Activated naive CD4-positive, alpha-beta T cell treated with anti-CD3 and anti-CD28 coated beads for 36 hours (primary cell): ENCODE data around the gene GRIA4. TPM values are rescaled to one million over a fixed set of nuclear protein-coding genes. Genes with fewer than 3 reads are reported as not detected.
"Not testable (repeated sequence)": the region's sequence is repeated elsewhere in the genome, so short reads cannot be mapped to it uniquely, and the experiment has no call there.

Experiments used
- CTCF ChIA-PET: fragments of 350-600 bp; sonication (Branson Sonifier 250); formaldehyde crosslinking; loops from one replicate; lab custom pipeline; 2021; ENCODE audit warnings: antibody characterized with exemption; lab: Charles Lee
- DNase-seq: peaks from one replicate; pipeline ENCODE4 v3.0.0-alpha.2; 2020
- H3K27ac Mint-ChIP-seq: one replicate; pipeline ENCODE4 v1.8.0; 2021; ENCODE audit warnings: mild to moderate bottlenecking, mixed read lengths
- H3K27me3 Mint-ChIP-seq: one replicate; pipeline ENCODE4 v1.8.0; 2021; ENCODE audit warnings: low read depth, mixed read lengths
- H3K36me3 Mint-ChIP-seq: one replicate; pipeline ENCODE4 v1.8.0; 2021; ENCODE audit warnings: low read depth, mixed read lengths
- H3K4me1 Mint-ChIP-seq: one replicate; pipeline ENCODE4 v1.8.0; 2021; ENCODE audit warnings: low read depth, mixed read lengths
- H3K4me3 Mint-ChIP-seq: one replicate; pipeline ENCODE4 v1.8.0; 2021; ENCODE audit warnings: mild to moderate bottlenecking, moderate library complexity, mixed read lengths
- H3K9me3 Mint-ChIP-seq: one replicate; pipeline ENCODE4 v1.8.0; 2021; ENCODE audit warnings: mixed read lengths
- intact Hi-C: fragments of 100-400 bp; cut with micrococcal nuclease; formaldehyde crosslinking; loops from one replicate; pipeline ENCODE4 v1.15.1; 2023
- total RNA-seq, 2 experiments: library from RNA; stranded (reverse); gene quantifications; one replicate each; pipeline ENCODE4 v1.2.3, GENCODE V29; 2021

The GRIA4 gene
- total RNA-seq, 2 experiments from 2014 or later = not detected

DNA sequence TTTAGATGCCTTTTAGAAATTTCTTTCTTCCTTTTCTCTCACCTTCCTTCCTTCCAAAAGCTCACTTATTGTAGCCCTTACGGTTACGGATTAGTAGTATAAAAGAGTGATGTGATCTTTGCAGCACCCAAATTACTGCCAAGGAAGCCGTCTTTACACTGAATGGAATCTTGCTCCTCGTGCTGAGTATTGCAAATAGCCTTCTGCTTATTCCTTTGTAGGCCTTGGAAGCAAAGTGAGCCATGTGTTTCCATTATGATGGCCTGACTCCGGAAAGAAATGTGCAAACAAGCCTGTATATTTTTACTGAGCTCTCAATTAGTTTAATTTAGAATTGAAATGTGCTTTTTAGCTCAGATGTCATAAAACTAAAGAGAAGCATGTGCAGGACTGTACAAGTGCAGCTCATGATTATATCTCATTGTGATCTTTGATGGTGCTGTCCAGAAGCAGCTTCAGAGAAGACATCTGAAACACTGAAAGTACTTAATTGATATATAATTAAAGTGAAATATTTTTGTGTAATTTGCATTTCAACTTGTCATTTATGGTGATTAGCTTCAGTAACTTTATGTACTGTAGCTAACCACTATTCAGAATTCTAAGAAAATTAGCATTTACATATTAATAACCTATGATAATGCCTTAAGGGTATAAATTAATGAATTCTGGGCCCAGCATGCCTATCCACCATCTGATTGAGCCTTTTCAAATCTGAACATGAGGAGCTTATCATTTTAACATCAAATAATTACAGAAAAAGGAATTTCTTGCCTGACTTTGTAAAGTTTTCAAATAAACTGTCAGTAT is 129.3 kb downstream of the GRIA4 start:
- H3K9me3 Mint-ChIP-seq = no peaks in the 10 kb centered on the region
- no peak overlapping the region for H3K4me3 Mint-ChIP-seq
- CTCF ChIA-PET = no interaction called here
- no peaks in the 10 kb centered on the region for H3K36me3 Mint-ChIP-seq
- H3K4me1 Mint-ChIP-seq = no peaks in the 10 kb centered on the region
- no peaks in the 10 kb centered on the region for H3K27me3 Mint-ChIP-seq
- DNase-seq = no peak
- H3K27ac Mint-ChIP-seq = no peak overlapping the region
- intact Hi-C loops = no loop called here

DNA sequence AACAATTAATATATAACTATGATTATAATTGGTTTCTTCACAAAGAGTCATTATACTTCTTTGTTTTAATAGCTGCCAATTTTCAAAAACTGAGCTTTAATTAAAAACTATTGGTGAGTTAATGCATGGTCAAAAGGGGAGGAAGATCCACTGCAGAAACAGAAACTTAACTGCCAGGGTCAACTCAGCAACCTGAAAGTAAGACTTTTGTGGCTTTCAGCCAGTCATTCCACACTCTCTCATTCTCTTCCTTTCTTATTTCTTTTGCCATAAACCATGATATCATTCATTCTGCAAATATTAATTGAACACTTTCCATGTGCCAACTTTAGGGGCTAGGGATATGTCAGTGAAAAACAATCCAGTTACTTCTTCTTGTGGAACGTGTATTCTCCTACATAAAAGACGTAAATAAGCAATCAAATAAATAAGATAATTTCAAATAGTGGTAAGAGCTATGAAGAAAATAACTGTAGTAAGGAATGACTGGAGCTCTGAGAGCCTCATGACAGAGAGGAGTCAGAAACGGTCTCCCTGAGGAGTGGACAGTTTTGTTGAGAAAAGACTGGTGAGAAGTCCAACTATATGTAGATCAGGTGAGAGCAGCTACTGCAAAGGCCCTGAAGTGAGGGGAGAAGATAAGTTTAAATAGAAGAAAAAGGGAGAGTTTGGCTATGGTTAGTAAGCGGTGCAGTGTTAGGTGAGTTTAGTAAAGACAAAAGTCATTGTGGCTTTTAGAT is 130.5 kb downstream of the GRIA4 start:
- CTCF ChIA-PET = no interaction called here
- H3K27me3 Mint-ChIP-seq = no peaks in the 10 kb centered on the region
- H3K36me3 Mint-ChIP-seq = no peaks in the 10 kb centered on the region
- intact Hi-C loops = no loop called here
- DNase-seq = no peak
- H3K27ac Mint-ChIP-seq = no peak overlapping the region
- no peaks in the 10 kb centered on the region for H3K4me1 Mint-ChIP-seq
- no peak overlapping the region for H3K4me3 Mint-ChIP-seq
- no peaks in the 10 kb centered on the region for H3K9me3 Mint-ChIP-seq

DNA sequence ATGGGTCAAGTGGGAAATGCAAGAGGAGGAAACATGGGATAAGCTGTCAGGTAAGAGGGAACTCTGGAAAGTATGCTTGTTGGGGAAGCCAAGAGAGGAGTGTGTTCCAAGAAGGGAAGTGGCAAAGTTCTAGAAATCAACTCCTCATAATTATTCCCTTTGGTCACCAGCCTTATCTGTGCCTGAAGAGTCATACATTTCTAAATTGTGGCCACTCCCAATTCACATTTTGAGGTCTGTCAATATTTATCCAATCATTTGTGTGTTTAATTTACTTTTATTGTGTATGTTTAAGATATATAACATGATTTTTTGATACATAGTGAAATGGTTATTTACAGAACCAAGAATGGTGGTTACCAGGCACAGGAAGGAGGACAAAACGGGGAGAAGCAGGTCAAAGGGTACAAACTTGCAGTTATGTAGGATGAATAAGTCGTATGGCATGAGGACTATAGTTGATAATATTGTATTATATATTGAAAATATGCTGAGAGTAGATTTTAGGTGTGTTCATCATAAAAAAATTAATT is 131.7 kb downstream of the GRIA4 start:
- no peaks in the 10 kb centered on the region for H3K4me1 Mint-ChIP-seq
- DNase-seq = no peak
- intact Hi-C loops = no loop called here

DNA sequence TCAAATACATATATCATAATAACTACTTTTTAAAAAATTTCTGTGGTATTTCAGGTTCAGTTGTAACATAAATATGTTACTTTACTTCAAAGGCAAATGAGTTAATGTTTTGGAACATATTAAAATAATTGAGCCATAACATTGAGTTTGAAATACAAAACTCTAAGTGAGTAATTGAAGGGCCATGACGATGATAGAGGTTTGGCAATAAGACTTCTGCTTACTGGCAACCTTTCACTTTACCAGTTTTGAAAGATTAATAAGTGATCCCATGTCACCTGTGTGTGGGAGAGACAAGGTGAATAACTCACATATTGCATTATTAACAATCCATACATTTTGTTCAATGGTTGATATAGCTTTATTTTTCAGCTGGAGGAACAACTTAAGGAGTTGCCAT is 144.4 kb downstream of the GRIA4 start:
- no peaks in the 10 kb centered on the region for H3K4me1 Mint-ChIP-seq
- no peaks in the 10 kb centered on the region for H3K27me3 Mint-ChIP-seq
- H3K4me3 Mint-ChIP-seq = no peak overlapping the region
- H3K36me3 Mint-ChIP-seq = no peaks in the 10 kb centered on the region
- CTCF ChIA-PET = no interaction called here
- intact Hi-C loops = no loop called here
- no peak overlapping the region for H3K27ac Mint-ChIP-seq
- DNase-seq = no peak
- H3K9me3 Mint-ChIP-seq = no peaks in the 10 kb centered on the region

More for the DNA sequence above, 131.7 kb downstream of the GRIA4 start:
- Mint-ChIP-seq H3K27me3 (no peaks in the 10 kb centered on the region), H3K9me3 (no peaks in the 10 kb centered on the region), H3K27ac (no peak overlapping the region), H3K4me3 (no peak overlapping the region), H3K36me3 (no peaks in the 10 kb centered on the region)
- CTCF ChIA-PET = no interaction called here

DNA sequence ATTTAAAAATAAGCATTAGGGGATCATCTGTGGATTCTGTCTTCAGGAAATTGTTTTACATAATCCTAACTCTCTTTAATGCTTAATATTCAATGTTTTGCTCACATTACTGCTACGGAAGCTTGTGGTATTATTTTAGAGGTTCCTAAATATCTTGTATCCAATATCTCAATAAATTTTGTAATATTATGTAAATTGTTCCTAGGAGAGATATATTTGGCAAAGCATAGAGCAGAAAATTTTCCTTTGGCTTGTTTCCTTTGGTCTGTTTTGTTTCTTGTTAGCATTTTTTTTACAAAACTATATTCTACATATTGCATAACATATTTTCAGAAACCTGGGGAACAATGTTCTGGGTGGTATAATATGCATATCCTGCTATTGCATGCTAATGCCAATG is 144.8 kb downstream of the GRIA4 start:
- no peak for DNase-seq
- H3K4me3 Mint-ChIP-seq = no peak overlapping the region
- CTCF ChIA-PET = no interaction called here
- H3K9me3 Mint-ChIP-seq = no peaks in the 10 kb centered on the region
- H3K36me3 Mint-ChIP-seq = no peaks in the 10 kb centered on the region
- no peaks in the 10 kb centered on the region for H3K4me1 Mint-ChIP-seq
- intact Hi-C loops = no loop called here
- H3K27ac Mint-ChIP-seq = no peak overlapping the region
- H3K27me3 Mint-ChIP-seq = no peaks in the 10 kb centered on the region

DNA sequence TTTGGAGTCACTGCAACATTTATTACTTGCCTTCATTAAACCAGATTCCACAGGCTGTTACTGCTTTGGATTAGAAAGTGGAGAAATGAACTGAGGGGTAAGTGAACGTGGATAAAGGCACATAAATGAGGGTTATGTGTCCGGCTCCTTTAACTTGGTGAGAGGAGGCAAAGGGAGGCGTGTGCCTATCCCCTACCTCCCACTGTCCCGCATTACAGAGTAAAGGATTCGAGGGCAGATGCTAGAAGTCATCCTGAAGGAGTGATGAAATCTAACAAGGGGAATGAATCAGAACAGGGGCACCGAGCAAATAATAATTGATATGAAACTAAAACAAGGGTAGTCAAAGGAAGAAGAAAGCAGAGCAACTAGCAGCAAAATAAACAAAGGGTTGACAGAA is 147.2 kb downstream of the GRIA4 start:
- no peak overlapping the region for H3K27ac Mint-ChIP-seq
- H3K4me3 Mint-ChIP-seq = no peak overlapping the region
- intact Hi-C loops = no loop called here
- no peaks in the 10 kb centered on the region for H3K4me1 Mint-ChIP-seq
- no peaks in the 10 kb centered on the region for H3K27me3 Mint-ChIP-seq
- H3K9me3 Mint-ChIP-seq = no peaks in the 10 kb centered on the region
- CTCF ChIA-PET = no interaction called here
- no peak for DNase-seq
- H3K36me3 Mint-ChIP-seq = no peaks in the 10 kb centered on the region

DNA sequence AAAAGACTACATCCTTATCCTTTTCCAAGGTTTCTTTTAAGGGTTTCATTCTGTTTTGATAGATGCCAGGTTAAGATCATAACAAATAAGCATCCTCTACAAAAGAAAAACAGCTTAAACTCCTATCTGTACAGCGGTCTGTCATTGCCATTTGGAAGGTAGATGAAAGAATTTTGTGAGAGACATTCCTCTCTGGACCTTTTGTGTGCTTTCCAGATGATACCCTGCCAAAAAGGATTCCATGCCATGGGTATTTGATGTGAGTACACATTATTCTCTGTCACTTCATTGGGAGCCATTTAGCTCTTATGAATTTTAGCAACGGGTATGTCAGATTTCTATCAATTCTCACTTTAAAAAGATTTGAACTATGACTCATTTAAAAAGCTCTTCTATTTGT is 153.7 kb downstream of the GRIA4 start:
- no peaks in the 10 kb centered on the region for H3K9me3 Mint-ChIP-seq
- CTCF ChIA-PET = no interaction called here
- H3K27ac Mint-ChIP-seq = no peak overlapping the region
- DNase-seq = no peak
- H3K4me3 Mint-ChIP-seq = no peak overlapping the region
- H3K36me3 Mint-ChIP-seq = no peaks in the 10 kb centered on the region
- no peaks in the 10 kb centered on the region for H3K27me3 Mint-ChIP-seq
- intact Hi-C loops = no loop called here
- no peaks in the 10 kb centered on the region for H3K4me1 Mint-ChIP-seq

DNA sequence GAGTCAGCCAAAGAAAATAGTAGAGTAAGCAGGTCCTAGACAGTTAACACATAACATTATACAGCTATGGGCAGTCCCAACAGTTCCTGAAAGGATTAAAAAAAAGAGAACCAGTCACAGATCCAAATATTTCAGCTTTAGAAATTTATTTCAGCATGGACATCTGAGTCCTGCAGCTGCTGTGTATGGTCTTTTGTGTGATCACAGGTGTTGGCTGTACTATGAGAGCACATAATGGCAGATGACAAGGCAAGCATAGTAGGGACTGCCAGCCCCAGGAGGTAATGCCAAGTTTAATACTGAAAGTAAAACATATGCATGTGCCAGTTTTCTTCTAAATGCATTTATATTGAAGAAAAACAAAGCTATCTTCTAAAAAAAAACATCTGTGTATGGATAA is 158.1 kb downstream of the GRIA4 start:
- intact Hi-C loops = no loop called here
- Mint-ChIP-seq H3K36me3 (no peaks in the 10 kb centered on the region), H3K4me3 (no peak overlapping the region), H3K27me3 (peaks cover 7% of the 10 kb centered on the region), H3K27ac (no peak overlapping the region), H3K9me3 (no peaks in the 10 kb centered on the region), H3K4me1 (no peaks in the 10 kb centered on the region)
- CTCF ChIA-PET = no interaction called here
- no peak for DNase-seq

DNA sequence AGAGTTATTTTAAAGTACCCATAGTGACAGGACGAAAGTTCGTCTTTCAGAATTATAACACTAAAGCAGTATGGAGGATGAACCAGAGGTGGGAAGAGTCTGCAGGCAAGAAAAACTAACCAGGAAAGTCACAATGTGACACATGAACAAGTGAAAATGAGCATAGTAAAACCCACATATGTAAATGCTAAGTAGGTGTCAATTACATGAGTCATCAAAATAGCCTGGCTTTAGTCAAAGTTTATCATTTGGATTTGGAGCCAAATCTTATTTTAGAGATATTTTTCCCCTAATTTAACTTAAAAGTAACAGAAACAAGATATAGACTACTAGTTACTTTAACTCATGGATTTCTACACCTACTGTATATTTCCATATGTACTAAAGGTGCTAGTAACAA is 159.8 kb downstream of the GRIA4 start:
- H3K4me1 Mint-ChIP-seq = no peaks in the 10 kb centered on the region
- H3K27me3 Mint-ChIP-seq = peaks cover 7% of the 10 kb centered on the region
- CTCF ChIA-PET = no interaction called here
- H3K36me3 Mint-ChIP-seq = no peaks in the 10 kb centered on the region
- H3K4me3 Mint-ChIP-seq = no peak overlapping the region
- H3K27ac Mint-ChIP-seq = no peak overlapping the region
- intact Hi-C loops = no loop called here
- no peaks in the 10 kb centered on the region for H3K9me3 Mint-ChIP-seq
- no peak for DNase-seq

DNA sequence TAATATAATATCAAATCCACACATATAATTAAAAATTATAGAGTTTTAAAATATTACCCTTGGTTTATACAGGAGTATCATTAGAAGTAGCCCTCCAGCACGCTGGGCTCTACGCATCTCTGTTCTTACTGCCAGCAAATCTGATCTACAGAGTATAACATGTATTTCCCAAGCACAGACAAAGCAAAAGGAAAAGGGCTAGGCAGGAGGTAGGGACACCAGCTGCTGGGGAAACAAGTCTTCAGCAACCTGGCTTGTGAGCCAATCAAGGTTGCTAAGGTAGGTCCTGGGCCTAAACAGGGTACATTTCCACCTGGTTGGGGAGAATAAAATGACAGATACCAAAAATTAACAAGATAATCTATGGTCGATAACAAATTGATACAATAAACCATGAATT is 163.6 kb downstream of the GRIA4 start:
- intact Hi-C loops, DNase-seq, H3K27ac Mint-ChIP-seq, H3K27me3 Mint-ChIP-seq, H3K36me3 Mint-ChIP-seq, H3K4me1 Mint-ChIP-seq, H3K9me3 Mint-ChIP-seq, H3K4me3 Mint-ChIP-seq: not testable (repeated sequence)
- CTCF ChIA-PET = interaction anchor here (0.6 kb wide), 1 partner anchor 90 kb away, joined by 4 read pairs; no protein-coding TSS in a partner anchor

DNA sequence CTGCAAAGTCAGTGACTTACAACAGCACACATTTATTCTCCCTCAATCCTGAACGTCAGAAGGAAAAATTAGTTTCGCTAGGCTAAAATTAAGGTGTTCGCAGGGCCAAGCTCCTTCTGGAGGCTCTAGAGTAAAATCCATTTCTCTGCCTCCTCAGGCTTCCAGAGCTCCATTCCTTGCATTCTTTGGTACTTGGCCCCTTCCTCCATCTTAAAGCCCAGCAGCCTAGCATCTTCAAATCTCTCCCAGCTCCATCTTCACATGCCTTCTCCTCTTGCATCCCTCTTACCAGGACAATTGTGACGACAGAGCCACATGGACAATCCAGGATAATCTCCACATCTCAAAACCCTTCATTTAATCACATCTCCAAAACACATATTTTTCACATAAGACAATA is 165.0 kb downstream of the GRIA4 start:
- Mint-ChIP-seq H3K36me3 (no peaks in the 10 kb centered on the region), H3K27me3 (peaks cover 7% of the 10 kb centered on the region), H3K4me3 (no peak overlapping the region), H3K27ac (no peak overlapping the region), H3K9me3 (no peaks in the 10 kb centered on the region), H3K4me1 (no peaks in the 10 kb centered on the region)
- intact Hi-C loops = no loop called here
- CTCF ChIA-PET = no interaction called here
- no peak for DNase-seq

DNA sequence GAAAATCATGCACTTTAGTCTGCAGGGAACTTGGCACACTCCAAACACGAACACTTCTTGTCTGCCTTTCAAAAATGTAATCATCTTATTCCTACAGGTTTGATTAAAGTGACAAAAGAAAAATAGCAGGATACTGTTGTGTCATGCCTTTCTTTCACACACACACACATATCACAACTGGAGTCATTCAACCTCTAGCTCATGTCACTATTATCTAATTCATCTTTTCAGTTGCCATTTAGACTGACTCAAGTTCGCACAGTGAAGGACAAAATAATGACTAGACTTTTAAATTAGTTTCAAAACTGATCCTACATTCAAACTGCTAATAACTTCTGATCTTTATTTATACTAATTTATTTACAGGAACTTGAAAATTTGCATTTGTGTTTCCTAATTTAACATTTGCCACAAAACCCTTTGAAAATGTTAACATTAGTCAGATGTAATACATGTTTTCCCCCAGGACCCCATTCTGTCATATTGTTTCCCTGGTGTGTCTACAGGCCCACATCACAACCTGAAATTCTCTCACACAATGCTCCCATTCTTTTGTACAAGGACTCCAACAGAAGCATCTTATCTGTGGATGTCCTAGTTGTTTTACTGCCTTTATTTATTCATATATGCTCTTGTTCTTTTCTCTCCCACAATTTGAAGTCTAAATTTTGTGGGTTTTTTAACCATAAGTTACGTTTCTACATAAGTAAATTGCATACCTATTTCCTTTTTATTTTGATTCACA is 171.1 kb downstream of the GRIA4 start:
- Mint-ChIP-seq H3K4me1 (no peaks in the 10 kb centered on the region), H3K9me3 (no peaks in the 10 kb centered on the region), H3K27ac (no peak overlapping the region), H3K27me3 (no peaks in the 10 kb centered on the region), H3K4me3 (no peak overlapping the region), H3K36me3 (no peaks in the 10 kb centered on the region)
- no peak for DNase-seq
- intact Hi-C loops = no loop called here
- CTCF ChIA-PET = no interaction called here
